Measurements from ENCODE around the gene TBC1D2B.

- TF ChIP-seq CTCF (IDR thresholded peaks at IDR 0.05; ENCODE audit: low read depth, low read length, missing input control) (no peak), RAD21 (IDR thresholded peaks at IDR 0.05) (no peak), REST (IDR thresholded peaks at IDR 0.05) (no peak), EGR1 (IDR thresholded peaks at IDR 0.05; ENCODE audit: low read depth in 2 of 2) (no peak), SP1 (IDR thresholded peaks at IDR 0.05) (no peak), YY1 (IDR thresholded peaks at IDR 0.05) (no peak), TAF1 (conservative IDR thresholded peaks at IDR 0.05) (no peak), HNF4A (conservative IDR thresholded peaks at IDR 0.05) (no peak), GABPA (IDR thresholded peaks at IDR 0.05 in 1 of 2, conservative IDR thresholded peaks at IDR 0.05 in 1 of 2) (no peak), ATF3 (IDR thresholded peaks at IDR 0.05) (no peak), MAX (IDR thresholded peaks at IDR 0.05) (no peak), ZBTB33 (IDR thresholded peaks at IDR 0.05) (no peak), RXRA (IDR thresholded peaks at IDR 0.05) (no peak)
Measured at GRCh38 chr15:77988347-77989295, 88.9 kb downstream of the TBC1D2B start.

All from liver (tissue), 3 donors.